ENCODE results near the gene ABCE1.

DNA sequence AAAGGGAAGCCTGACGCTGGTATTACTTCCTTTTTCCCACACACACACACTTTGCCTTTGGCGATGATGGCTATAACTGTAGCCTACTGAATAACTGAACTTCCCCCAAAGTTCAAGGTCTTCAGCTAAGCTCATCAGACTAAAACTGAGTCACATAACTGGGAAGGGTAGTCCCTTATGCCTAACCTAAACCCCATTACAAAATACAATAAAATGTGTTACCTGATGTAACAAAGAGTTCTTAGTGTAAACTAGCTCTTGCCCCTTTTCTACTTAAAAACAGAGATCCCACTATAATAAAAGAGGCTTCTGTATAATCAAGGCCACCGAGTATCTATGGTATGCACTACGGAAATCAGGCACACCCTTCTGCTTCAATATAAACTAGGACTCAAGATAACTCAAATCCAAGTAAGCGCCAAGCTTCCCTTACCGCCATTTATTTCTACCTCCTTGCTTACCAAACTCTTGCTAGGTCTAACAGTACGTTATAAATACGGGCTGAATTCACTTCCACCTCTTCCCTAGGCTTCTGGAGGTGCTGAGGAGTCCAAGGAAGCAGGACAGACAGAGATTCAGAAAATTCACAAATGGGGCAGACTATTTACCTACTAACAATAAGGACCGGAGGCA, 79.9 kb downstream of the ABCE1 start:
- TF ChIP-seq TAF1 (IDR thresholded peaks at IDR 0.05; ENCODE audit: borderline replicate concordance, low read depth, low read length) (no peak), POLR2A (IDR thresholded peaks at IDR 0.05; ENCODE audit: low read depth, low read length) (no peak)
